Measurements from ENCODE around the gene SCYL2. TPM values are rescaled to one million over a fixed set of nuclear protein-coding genes. Genes with fewer than 3 reads are reported as not detected.
A peak's percentile ranks its signal among the peaks of the same experiment; 100 is the strongest.

The SCYL2 gene, protein sequence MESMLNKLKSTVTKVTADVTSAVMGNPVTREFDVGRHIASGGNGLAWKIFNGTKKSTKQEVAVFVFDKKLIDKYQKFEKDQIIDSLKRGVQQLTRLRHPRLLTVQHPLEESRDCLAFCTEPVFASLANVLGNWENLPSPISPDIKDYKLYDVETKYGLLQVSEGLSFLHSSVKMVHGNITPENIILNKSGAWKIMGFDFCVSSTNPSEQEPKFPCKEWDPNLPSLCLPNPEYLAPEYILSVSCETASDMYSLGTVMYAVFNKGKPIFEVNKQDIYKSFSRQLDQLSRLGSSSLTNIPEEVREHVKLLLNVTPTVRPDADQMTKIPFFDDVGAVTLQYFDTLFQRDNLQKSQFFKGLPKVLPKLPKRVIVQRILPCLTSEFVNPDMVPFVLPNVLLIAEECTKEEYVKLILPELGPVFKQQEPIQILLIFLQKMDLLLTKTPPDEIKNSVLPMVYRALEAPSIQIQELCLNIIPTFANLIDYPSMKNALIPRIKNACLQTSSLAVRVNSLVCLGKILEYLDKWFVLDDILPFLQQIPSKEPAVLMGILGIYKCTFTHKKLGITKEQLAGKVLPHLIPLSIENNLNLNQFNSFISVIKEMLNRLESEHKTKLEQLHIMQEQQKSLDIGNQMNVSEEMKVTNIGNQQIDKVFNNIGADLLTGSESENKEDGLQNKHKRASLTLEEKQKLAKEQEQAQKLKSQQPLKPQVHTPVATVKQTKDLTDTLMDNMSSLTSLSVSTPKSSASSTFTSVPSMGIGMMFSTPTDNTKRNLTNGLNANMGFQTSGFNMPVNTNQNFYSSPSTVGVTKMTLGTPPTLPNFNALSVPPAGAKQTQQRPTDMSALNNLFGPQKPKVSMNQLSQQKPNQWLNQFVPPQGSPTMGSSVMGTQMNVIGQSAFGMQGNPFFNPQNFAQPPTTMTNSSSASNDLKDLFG
- total RNA-seq (2022) (49.5 and 55.2 TPM in 2 replicates), Bru-seq, nascent RNA (percentile 89 among the genes with signal in this experiment), BruChase-seq, experiment 1, labeled RNA remaining after a 2-hour chase (percentile 90 among the genes with signal in this experiment), BruChase-seq, experiment 2, labeled RNA remaining after a 6-hour chase (percentile 90 among the genes with signal in this experiment)
- long read RNA-seq, full-length matches to known transcripts = 6 of 45 reads
- long read RNA-seq, partial matches to known transcripts = 14 of 45 reads
- long read RNA-seq, other reads (novel, unspliced or antisense) = 25 of 45 reads

DNA sequence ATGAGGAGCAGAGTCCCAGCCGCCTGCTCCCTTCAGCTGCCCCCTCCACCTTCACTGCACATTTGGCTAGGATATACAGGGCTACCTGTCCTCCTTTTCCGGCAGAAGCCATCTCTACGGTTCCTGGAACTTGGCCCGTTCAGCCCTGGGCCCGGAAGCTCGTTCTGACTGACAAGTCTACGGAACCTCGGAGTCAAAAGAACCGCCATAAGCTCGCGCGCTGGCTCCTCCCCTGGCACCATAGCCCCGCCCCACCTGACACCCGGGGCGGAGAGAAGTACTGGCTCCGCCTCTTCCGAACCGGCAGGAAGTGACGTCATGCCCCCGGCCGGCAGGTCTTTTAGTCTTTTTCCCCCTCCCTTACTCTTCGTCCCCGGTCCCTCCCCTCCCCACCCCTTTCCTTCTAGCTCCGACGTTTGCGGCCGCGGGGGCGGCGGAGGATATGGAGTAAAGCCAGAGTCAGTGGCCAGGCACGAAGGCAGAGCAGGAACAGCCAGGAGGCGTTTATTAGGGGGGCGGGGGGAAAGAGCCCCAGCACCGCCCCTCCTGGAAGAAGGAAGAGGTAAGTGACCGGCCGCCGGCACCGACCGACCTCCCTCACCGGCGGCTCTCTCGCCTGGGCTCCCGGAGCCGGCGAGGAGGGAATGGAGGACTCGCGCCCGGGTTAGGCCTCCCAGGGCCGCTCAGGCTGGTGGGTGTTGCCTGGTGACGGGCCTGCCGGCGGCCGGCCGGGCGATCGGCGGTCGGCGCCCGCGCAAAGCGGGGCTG is at the start of gene SCYL2, which contains the start of gene DEPDC4:
Gene SCYL2 (plus strand): TSS at position 343 of the 768 bp plus-strand sequence. CDS start 15,794 bp downstream, outside the sequence.
Gene DEPDC4 (minus strand): TSS at position 245 of the 768 bp plus-strand sequence. CDS start 3 bp downstream, at position 242.
- peaks cover 8% of the 10 kb centered on the region for H3K4me1 ChIP-seq
- Mint-ChIP-seq H3K27me3 (ENCODE audit: insufficient read depth, unreplicated experiment) (no peaks in the 10 kb centered on the region), H3K4me3 (ENCODE audit: unreplicated experiment) (peak within 1 kb of the TSS; percentile 99), H3K4me1 (ENCODE audit: low read depth, unreplicated experiment) (peaks cover 16% of the 10 kb centered on the region), H3K9me3 (ENCODE audit: unreplicated experiment) (no peaks in the 10 kb centered on the region), H3K36me3 (ENCODE audit: insufficient read depth, unreplicated experiment) (peaks cover 8% of the 10 kb centered on the region), H3K27ac (ENCODE audit: unreplicated experiment) (peak within 1 kb of the TSS; percentile 98)
- POLR2A ChIA-PET = interaction anchor here (0.6 to 2.4 kb wide), 9 partner anchors 11 to 84 kb away, joined by 3 to 23 read pairs (median 3); partner anchors contain the start of gene ACTR6
- TF ChIP-seq, protein P1, sequence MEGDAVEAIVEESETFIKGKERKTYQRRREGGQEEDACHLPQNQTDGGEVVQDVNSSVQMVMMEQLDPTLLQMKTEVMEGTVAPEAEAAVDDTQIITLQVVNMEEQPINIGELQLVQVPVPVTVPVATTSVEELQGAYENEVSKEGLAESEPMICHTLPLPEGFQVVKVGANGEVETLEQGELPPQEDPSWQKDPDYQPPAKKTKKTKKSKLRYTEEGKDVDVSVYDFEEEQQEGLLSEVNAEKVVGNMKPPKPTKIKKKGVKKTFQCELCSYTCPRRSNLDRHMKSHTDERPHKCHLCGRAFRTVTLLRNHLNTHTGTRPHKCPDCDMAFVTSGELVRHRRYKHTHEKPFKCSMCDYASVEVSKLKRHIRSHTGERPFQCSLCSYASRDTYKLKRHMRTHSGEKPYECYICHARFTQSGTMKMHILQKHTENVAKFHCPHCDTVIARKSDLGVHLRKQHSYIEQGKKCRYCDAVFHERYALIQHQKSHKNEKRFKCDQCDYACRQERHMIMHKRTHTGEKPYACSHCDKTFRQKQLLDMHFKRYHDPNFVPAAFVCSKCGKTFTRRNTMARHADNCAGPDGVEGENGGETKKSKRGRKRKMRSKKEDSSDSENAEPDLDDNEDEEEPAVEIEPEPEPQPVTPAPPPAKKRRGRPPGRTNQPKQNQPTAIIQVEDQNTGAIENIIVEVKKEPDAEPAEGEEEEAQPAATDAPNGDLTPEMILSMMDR (IDR thresholded peaks at IDR 0.05; ENCODE audit: insufficient read depth in 1 of 2, low read depth in 1 of 2, low read length in 1 of 2, severe bottlenecking in 1 of 2, unreplicated experiment in 1 of 2) = no peak
- no peaks in the 10 kb centered on the region for H3K36me3 ChIP-seq (ENCODE audit: control insufficient read depth, insufficient read depth, low read length)
- H3K9me3 ChIP-seq = no peaks in the 10 kb centered on the region
- H3K4me3 ChIP-seq (ENCODE audit: low read depth, low read length) = peak within 1 kb of the TSS; percentile 76
- peak; percentile 95 to 96 for DNase-seq
- CTCF ChIA-PET = interaction anchor here (0.6 to 1.4 kb wide), 5 partner anchors 12 to 1367 kb away, joined by 3 to 11 read pairs (median 5); no protein-coding TSS in a partner anchor
- no peaks in the 10 kb centered on the region for H3K27me3 ChIP-seq (replicated peaks; ENCODE audit: control insufficient read depth, insufficient read depth, low read length)
- intact Hi-C loops (cut with micrococcal nuclease; ENCODE audit: unreplicated experiment) = loop anchor here (1.0 to 2.0 kb wide), 4 partner anchors 12 to 66 kb away; partner anchors contain the start of gene ACTR6
- BruUV-seq (replicated peaks) = no TSS peak

DNA sequence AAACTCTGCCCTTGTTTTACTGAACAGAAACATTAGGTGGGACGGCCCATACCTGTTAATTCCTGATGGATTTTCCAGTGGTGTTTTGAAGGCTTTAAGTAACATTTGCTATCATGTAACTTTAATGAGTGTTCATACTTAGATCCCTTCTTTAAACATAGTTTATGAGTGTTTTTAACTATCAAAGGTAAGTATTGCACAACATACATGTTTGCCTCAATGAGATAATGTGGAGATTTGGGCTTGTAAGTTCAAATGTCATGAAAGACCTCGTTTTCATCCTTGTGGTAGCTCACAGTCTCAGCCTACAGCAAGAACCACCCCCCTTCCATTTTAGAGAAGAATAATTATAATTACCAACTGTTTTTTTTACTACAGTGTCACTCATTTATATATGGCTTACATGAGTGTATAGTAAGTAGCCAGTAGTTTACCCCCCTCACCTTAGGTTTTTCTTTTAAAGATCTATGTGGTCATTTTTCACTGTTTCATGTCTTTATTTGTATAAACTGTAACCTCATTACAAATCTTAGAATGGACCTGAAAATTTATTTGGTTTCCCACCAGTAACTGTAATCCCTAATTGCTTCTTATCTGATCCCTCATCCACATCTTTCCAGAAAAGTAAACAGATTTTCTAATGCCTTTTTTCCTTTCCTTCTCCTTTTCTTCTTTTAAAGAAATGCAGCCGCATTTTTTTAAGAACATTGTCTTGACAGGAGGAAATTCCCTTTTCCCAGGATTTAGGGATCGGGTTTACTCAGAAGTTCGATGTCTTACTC is 47.5 kb upstream of the SCYL2 start:
- Histone ChIP-seq H3K27me3 (replicated peaks; ENCODE audit: control insufficient read depth, insufficient read depth, low read length) (no peaks in the 10 kb centered on the region), H3K9me3 (no peaks in the 10 kb centered on the region), H3K4me3 (ENCODE audit: low read depth, low read length) (no peak overlapping the region), H3K36me3 (ENCODE audit: control insufficient read depth, insufficient read depth, low read length) (peaks cover 4% of the 10 kb centered on the region; the same call in 1 of the 2 replicates), H3K4me1 (peaks cover 47% of the 10 kb centered on the region)
- TF ChIP-seq, protein P1 (IDR thresholded peaks at IDR 0.05; ENCODE audit: insufficient read depth in 1 of 2, low read depth in 1 of 2, low read length in 1 of 2, severe bottlenecking in 1 of 2, unreplicated experiment in 1 of 2) = no peak
- Mint-ChIP-seq H3K36me3 (ENCODE audit: insufficient read depth, unreplicated experiment) (peaks cover 35% of the 10 kb centered on the region), H3K4me1 (ENCODE audit: low read depth, unreplicated experiment) (peaks cover 23% of the 10 kb centered on the region), H3K9me3 (ENCODE audit: unreplicated experiment) (no peaks in the 10 kb centered on the region), H3K27ac (ENCODE audit: unreplicated experiment) (no peak overlapping the region), H3K4me3 (ENCODE audit: unreplicated experiment) (no peak overlapping the region), H3K27me3 (ENCODE audit: insufficient read depth, unreplicated experiment) (no peaks in the 10 kb centered on the region)
- DNase-seq = peak in 1 of 2 experiments; percentile 15
- no TSS peak for BruUV-seq (replicated peaks)
- CTCF ChIA-PET = interaction anchor here (0.6 kb wide), 2 partner anchors 10 to 65 kb away, joined by 3 to 5 read pairs; no protein-coding TSS in a partner anchor
- POLR2A ChIA-PET = no interaction called here
- intact Hi-C loops (cut with micrococcal nuclease; ENCODE audit: unreplicated experiment) = loop anchor here (5.0 kb wide), 1 partner anchor 162 kb away; no protein-coding TSS in a partner anchor

All from Caco-2 (cell line).